ENCODE data around the gene PPFIBP2.

PPFIBP2 gene

DNA sequence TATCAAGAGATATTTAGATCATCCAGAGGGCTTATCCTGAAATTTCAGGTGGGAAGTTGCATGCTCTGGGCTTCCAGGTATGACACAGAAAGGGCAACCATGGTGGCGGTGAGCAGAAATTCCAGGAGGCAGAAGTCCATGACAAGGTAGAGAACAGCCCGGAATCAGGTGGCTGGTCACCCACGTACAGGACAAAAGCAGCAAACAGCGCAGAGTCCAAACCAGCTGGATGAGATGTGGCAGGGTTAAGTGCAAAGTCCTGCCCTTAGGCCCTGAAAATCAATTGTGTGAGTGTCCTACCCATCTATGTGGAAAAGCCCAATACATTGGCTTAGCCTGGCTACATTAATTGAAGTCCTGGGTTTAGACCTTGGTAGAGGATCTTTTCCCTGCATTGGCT lies 11.6 kb downstream of the PPFIBP2 start:
- no peak for TF ChIP-seq CTCF (IDR thresholded peaks at IDR 0.05; ENCODE audit: low read depth, low read length)

DNA sequence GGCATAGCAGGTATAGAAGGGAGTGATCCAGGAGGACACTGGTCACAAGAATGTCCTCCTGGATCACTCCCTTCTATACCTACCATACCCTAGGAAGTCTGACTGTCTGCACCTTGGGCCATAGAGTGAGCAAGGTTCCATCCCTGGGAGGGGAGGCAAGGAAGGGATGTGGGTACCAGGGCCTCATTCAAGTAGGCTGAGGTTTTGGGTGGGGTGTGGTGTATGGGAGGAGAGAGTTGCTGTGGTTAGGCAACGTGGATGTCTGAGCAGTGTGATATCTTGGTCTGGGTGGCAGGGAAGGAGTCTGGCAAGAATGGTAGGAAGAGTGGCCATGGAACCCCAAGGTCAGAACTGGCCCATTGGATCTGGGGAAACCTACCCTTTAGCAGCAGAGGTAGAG lies 13.2 kb downstream of the PPFIBP2 start:
- DNase-seq (ENCODE audit: extremely low read depth, low read depth): no peak
- no peak for TF ChIP-seq CTCF (IDR thresholded peaks at IDR 0.05; ENCODE audit: low read depth, low read length)

More for the DNA sequence above, 11.6 kb downstream of the PPFIBP2 start:
- DNase-seq (ENCODE audit: extremely low read depth, low read depth): no peak

GRCh38 chr11:7528514-7529049 lies 14.8 kb downstream of the PPFIBP2 start:
- no peak for DNase-seq (ENCODE audit: extremely low read depth, low read depth)
- TF ChIP-seq CTCF (IDR thresholded peaks at IDR 0.05; ENCODE audit: low read depth, low read length): no peak

DNA sequence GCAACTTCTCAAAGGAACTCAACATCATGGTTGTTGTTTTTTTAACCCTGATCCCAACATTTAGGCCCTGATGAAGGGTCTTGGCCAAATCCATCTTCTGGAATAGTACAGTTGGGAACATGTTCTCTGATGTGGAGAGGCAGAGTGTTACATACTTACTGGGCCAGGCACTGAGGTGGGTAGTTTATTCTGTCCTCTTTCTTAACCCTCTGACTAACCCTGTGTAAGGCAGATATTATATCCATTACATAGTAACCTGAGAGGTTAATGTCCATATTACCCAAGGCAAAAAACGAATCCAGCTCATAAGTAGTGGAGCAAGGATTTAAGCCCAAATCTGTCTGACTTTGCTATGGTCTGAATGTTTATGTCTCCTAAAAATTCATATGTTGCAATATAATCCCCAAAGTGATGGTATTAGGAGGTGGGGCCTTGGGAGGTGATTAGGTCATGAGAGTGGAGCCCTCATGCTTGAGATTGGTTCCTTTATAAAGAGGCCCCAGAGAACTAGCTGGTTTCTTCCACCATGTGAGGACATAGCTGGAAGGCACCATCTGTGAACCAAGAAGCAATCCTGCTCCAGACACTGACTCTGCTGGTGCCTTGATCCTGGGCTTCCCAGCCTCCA lies 16.3 kb downstream of the PPFIBP2 start:
- DNase-seq (ENCODE audit: extremely low read depth, low read depth): no peak
- TF ChIP-seq CTCF (IDR thresholded peaks at IDR 0.05; ENCODE audit: low read depth, low read length): no peak

GRCh38 chr11:7531011-7531410 lies 17.2 kb downstream of the PPFIBP2 start:
- no peak for DNase-seq (ENCODE audit: extremely low read depth, low read depth)
- no peak for TF ChIP-seq CTCF (IDR thresholded peaks at IDR 0.05; ENCODE audit: low read depth, low read length)

DNA sequence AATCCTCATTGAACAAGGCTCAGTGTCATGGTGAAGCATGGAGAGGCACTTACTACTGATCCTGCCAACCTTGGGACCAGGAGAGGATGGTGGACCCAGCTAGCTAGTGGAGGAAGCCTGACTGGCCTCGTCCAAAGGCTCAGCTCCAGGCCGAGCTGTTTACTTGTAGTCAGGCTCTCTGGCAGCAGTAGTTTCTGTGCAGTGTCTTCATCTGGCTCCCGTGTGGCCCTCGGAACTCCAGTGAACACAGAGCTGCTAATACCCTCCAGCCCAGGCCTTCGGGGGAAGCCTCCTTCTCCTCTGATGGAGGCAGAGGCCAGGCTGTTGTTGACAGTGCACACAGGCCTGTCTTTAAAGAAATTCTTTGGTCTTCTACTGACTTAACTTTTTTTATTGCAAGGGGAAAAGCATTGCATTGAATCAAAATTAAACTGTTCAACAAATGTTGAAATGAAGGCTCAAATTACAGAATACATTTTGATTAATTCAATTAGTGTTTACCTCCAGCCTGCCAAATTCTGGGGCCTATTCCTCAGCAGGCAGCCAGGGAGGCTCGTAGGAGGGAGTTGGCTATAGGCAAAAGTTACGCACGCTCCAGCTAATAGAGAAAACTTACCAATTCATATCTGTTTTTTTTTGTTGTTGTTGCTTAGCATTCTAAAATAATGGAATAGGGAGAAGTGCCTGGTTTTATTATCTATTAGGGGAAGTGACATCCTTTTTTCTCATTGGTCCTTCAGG lies 18.8 kb downstream of the PPFIBP2 start:
- no peak for TF ChIP-seq CTCF (IDR thresholded peaks at IDR 0.05; ENCODE audit: low read depth, low read length)
- DNase-seq (ENCODE audit: extremely low read depth, low read depth): no peak

Data from AG09319 (cell line).